Measurements from ENCODE around the gene NOSTRIN.
"Not testable (repeated sequence)": the region's sequence is repeated elsewhere in the genome, so short reads cannot be mapped to it uniquely, and the experiment has no call there.

Gene NOSTRIN

GRCh38 chr2:168789776-168790175 lies 12.7 kb upstream of the NOSTRIN start:
- DNase-seq: no peak

GRCh38 chr2:168790226-168790902 lies 12.1 kb upstream of the NOSTRIN start:
- DNase-seq: no peak

GRCh38 chr2:168791140-168791539 lies 11.3 kb upstream of the NOSTRIN start:
- not testable (repeated sequence) for DNase-seq

- no peak for DNase-seq
These were observed 8.8 kb upstream of the NOSTRIN start for GRCh38 chr2:168793596-168793995.

- DNase-seq: no peak
These were observed 7.5 kb upstream of the NOSTRIN start for GRCh38 chr2:168794968-168795367.

GRCh38 chr2:168796090-168796577 lies 6.3 kb upstream of the NOSTRIN start:
- DNase-seq: no peak

GRCh38 chr2:168796583-168797285 lies 5.7 kb upstream of the NOSTRIN start:
- no peak for DNase-seq

GRCh38 chr2:168797286-168797655 lies 5.2 kb upstream of the NOSTRIN start:
- DNase-seq: no peak

GRCh38 chr2:168798076-168798887 lies 4.2 kb upstream of the NOSTRIN start:
- DNase-seq: no peak

GRCh38 chr2:168798888-168799410 lies 3.5 kb upstream of the NOSTRIN start:
- no peak for DNase-seq

- no peak for DNase-seq
These were observed 966 bp upstream of the NOSTRIN start for GRCh38 chr2:168801471-168801870.

GRCh38 chr2:168802859-168803725 lies 655 bp downstream of the NOSTRIN start:
- no peak for DNase-seq

- DNase-seq: no peak
These were observed 1.8 kb downstream of the NOSTRIN start for GRCh38 chr2:168804214-168804613.

- no peak for DNase-seq
These were observed 3.2 kb downstream of the NOSTRIN start for GRCh38 chr2:168805615-168806014.

- no peak for DNase-seq
These were observed 7.1 kb downstream of the NOSTRIN start for GRCh38 chr2:168809537-168809936.

- DNase-seq: no peak
These were observed 7.8 kb downstream of the NOSTRIN start for GRCh38 chr2:168810235-168810634.

- no peak for DNase-seq
These were observed 9.3 kb downstream of the NOSTRIN start for GRCh38 chr2:168811696-168812095.

- DNase-seq: no peak
These were observed 11.6 kb downstream of the NOSTRIN start for GRCh38 chr2:168814046-168814445.

GRCh38 chr2:168814939-168815907 lies 12.8 kb downstream of the NOSTRIN start:
- no peak for DNase-seq

- no peak for DNase-seq
These were observed 13.9 kb downstream of the NOSTRIN start for GRCh38 chr2:168816369-168816768.

Data from amygdala (tissue), 56 donors.